Left lobe of liver (tissue), 2 donors: Measurements from ENCODE around the gene KNDC1. TPM values are rescaled to one million over a fixed set of nuclear protein-coding genes. Genes with fewer than 3 reads are reported as not detected.

Experiments used
- ATAC-seq: fragments of 200-7000 bp; cut with Tn5 transposase; one replicate; pipeline ENCODE4 v1.9.1; 2020; ENCODE audit warnings: mild to moderate bottlenecking, moderate library complexity
- DNase-seq: peaks from one replicate; pipeline ENCODE4 v3.0.0-alpha.2; 2020; ENCODE audit warnings: low spot score
- total RNA-seq: library from RNA; stranded (reverse); gene quantifications from one replicate; pipeline ENCODE4 v1.2.1, GENCODE V29; 2021
- donor health status: DM: no; HTN: no; CAD: no; lungs with moderate emphysema.
- donor health status: DM: no; HTN: yes; CAD: no.

The KNDC1 gene
- total RNA-seq, 1 donor from 2014 or later = 8.5 TPM

GRCh38 chr10:133271521-133272300, 111.7 kb downstream of the KNDC1 start:
- ATAC-seq (no peak), DNase-seq (no peak)

- ATAC-seq (no peak), DNase-seq (no peak)
Measured at GRCh38 chr10:133272301-133272963, 112.4 kb downstream of the KNDC1 start.

GRCh38 chr10:133272964-133273420, 113.0 kb downstream of the KNDC1 start:
- DNase-seq = no peak
- ATAC-seq = no peak

GRCh38 chr10:133273534-133274143, 113.6 kb downstream of the KNDC1 start:
- no peak for ATAC-seq
- no peak for DNase-seq

GRCh38 chr10:133274751-133275683, 115.0 kb downstream of the KNDC1 start:
- ATAC-seq (no peak), DNase-seq (no peak)

GRCh38 chr10:133275684-133276092, 115.7 kb downstream of the KNDC1 start:
- DNase-seq (no peak), ATAC-seq (no peak)

Other genes with a start within 250 kb of the KNDC1 start
- 0.08 TPM for gene CFAP46, start 217.6 kb upstream of the KNDC1 start, total RNA-seq
- 0.83 TPM for gene ADGRA1, start 72.3 kb upstream of the KNDC1 start, total RNA-seq
- not detected for gene UTF1, start 70.0 kb downstream of the KNDC1 start, total RNA-seq
- gene VENTX, start 77.6 kb downstream of the KNDC1 start, total RNA-seq = 0.15 TPM
- gene ADAM8, start 116.6 kb downstream of the KNDC1 start, total RNA-seq = 7.4 TPM
- gene TUBGCP2, start 148.7 kb downstream of the KNDC1 start, total RNA-seq = 25.7 TPM
- gene ZNF511, start 148.7 kb downstream of the KNDC1 start, total RNA-seq = 30.2 TPM
- 0.45 TPM for gene CALY, start 176.7 kb downstream of the KNDC1 start, total RNA-seq
- gene PRAP1, start 187.2 kb downstream of the KNDC1 start, total RNA-seq = 275 TPM
- 177 TPM for gene FUOM, start 197.8 kb downstream of the KNDC1 start, total RNA-seq
- 764 TPM for gene ECHS1, start 213.1 kb downstream of the KNDC1 start, total RNA-seq
- gene PAOX, start 219.0 kb downstream of the KNDC1 start, total RNA-seq = 18.0 TPM
- gene MTG1, start 233.9 kb downstream of the KNDC1 start, total RNA-seq = 47.3 TPM